NCI-H82 treated with DMSO at 0.1 percent for 48 hours (cell line): ENCODE measurements around the gene RASL10A.
A peak's percentile ranks its signal among the peaks of the same experiment; 100 is the strongest.

Experiments used
- DNase-seq: peaks from one replicate; lab custom pipeline; 2025; ENCODE audit not compliant: unreplicated experiment; lab: John Stamatoyannopoulos, UW

RASL10A gene

DNA sequence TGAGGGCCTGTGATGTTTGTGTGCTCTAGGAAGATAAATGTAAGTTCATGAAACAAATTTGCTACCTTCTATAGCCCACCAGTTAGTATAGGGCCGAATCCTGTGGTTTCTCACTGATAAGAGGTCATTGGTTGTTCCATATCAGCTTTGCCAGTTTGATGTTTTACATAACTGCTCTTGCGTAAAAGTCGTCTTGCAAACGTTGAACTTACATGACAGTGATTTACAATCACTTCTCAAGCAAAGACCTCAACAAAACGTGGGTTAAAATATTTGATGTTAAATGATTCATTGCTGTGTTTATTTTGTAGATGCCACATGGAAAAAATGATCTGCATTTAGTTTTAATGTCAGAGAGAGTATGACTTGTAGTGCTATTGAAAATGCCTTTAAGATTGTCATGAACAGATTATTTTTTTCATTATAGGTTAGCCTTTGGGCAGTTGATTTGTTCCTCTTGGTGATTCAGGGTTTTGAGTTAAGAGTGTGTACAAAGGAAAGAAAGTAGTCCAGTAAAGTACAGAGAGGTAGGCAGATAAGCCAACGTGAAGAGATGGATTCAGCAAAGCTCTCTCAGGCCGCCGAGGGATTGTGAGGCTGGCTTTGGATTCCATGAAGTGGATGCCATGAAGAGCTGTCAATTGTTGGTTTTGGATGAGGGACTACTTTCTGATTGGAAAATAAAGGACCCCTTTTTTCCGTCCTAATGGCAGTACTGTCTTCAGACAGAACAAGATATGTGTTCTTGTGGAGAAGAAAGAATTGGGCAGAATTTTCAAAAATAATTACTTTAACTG, 44.8 kb downstream of the RASL10A start:
- DNase-seq = no peak

- DNase-seq = no peak
Measured at GRCh38 chr22:29269731-29270474, 45.6 kb downstream of the RASL10A start.

- DNase-seq = no peak
Measured at GRCh38 chr22:29269230-29269604, 46.3 kb downstream of the RASL10A start.

GRCh38 chr22:29268511-29269229, 46.8 kb downstream of the RASL10A start:
- DNase-seq = no peak

- peak; percentile 75 for DNase-seq
Measured at GRCh38 chr22:29267858-29268510, 47.5 kb downstream of the RASL10A start, which contains the start of the genes EWSR1 and RHBDD3. Gene EWSR1 (plus strand): TSS chr22:29268268. CDS start chr22:29268337, 69 bp downstream. Gene RHBDD3 (minus strand): TSS chr22:29267981. CDS start chr22:29265626, 2,355 bp downstream.

DNA sequence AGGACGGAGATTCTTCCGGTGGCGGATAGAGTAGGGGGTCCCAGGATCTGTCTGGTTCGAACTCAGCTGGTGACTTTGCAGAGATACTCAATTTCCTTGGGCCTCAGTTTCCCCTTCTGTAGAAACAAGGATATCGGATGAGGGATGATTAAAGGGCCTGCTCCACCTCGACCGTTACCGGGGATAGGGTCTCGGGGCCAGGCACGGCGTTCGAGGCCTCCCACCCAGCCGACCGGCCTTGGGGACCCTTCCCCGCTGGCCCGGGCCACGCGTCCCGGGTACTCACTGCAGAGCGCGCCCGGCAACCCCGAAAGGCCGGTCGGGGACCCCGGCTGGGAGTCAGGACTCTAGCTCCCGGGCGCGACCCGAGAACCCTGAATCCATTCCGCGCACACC, 48.0 kb downstream of the RASL10A start:
- no peak for DNase-seq

- DNase-seq = peak; percentile 3
Measured at GRCh38 chr22:29266564-29267461, 48.7 kb downstream of the RASL10A start.

DNA sequence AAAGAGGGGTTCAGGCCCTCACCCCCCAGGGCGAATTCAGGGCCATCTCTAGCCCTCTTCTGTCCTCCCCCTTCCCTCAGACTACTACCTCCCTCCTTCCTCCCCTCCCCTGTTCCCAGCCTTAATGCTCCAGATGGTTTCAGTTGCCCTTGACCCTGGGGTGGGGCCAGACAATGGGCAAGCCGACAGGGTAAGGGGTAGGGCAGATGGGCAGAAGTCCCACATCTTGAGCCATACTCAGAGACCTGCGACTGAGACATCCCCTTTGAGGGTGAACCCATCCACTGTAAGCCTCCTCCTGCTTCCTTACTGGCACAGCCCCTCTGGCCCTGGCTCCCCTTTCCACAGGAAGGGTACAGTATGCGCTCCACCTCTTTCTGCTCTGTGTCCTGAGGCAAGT, 49.6 kb downstream of the RASL10A start:
- no peak for DNase-seq

- no peak for DNase-seq
Measured at GRCh38 chr22:29265305-29265704, 50.2 kb downstream of the RASL10A start.

DNA sequence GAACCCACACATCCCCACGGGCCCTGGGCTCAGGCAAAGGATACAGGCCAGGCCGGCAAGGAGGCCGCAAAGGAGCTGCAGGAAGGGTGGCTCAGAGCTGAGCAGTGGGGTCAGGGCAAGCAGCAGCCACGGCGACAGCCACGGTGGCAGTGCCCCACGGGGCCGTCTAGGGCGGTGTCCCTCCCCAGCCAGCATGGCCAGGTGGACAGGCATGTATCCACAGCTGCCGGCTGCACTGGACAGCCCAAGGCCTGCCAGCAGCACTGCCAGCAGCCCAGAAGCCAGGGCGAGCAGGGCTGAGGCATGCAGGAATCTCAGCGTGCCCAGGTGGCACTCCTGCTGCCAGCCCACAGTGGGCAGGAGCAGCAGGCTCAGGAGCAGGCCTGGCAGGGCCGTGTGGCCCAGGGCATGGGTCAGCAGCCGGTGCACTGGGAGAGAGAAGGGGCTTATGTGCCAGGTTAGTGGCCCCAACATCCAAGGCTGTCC, 51.7 kb downstream of the RASL10A start:
- no peak for DNase-seq
